Measurements from ENCODE around the gene EPHX1. TPM values are rescaled to one million over a fixed set of nuclear protein-coding genes. Genes with fewer than 3 reads are reported as not detected.
"Not testable (repeated sequence)": the region's sequence is repeated elsewhere in the genome, so short reads cannot be mapped to it uniquely, and the experiment has no call there.

Gene EPHX1
- total and polyA plus RNA-seq, 2 donors (not counting 1 experiment from before 2014, with no cell fraction given), result 0.75 to 4.2 TPM

- peaks cover 11% of the 10 kb centered on the region for H3K4me1 Mint-ChIP-seq
- peaks cover 5 to 14% of the 10 kb centered on the region in 2 donors for H3K4me1 ChIP-seq (ENCODE audit: control insufficient read depth in 2 of 2, insufficient read depth in 2 of 2, low read length in 2 of 2)
- no peak for ATAC-seq (ENCODE audit: low read depth)
- peaks cover 11% of the 10 kb centered on the region for H3K27me3 Mint-ChIP-seq
- peaks cover 0 to 6% (median 3%) of the 10 kb centered on the region in 4 experiments for H3K27me3 ChIP-seq (replicated peaks in 1 of 4; ENCODE audit: control extremely low read depth in 1 of 4, control insufficient read depth in 3 of 4, insufficient read depth in 4 of 4, low read length in 3 of 4)
- H3K9me3 Mint-ChIP-seq (ENCODE audit: insufficient read depth), result no peaks in the 10 kb centered on the region
- no peaks in the 10 kb centered on the region for H3K36me3 ChIP-seq (replicated peaks in 1 of 2; ENCODE audit: control extremely low read depth in 1 of 2, control insufficient read depth in 1 of 2, extremely low read depth in 1 of 2, insufficient read depth in 2 of 2, low read length in 1 of 2)
- ChIA-PET CTCF (no interaction called here), POLR2A (no interaction called here)
- no peaks in the 10 kb centered on the region for H3K79me2 ChIP-seq (ENCODE audit: control insufficient read depth, insufficient read depth, low read length)
- no peaks in the 10 kb centered on the region for H4K20me1 ChIP-seq (ENCODE audit: control insufficient read depth, insufficient read depth, low read length, poor library complexity, severe bottlenecking)
- TF ChIP-seq, protein P1, sequence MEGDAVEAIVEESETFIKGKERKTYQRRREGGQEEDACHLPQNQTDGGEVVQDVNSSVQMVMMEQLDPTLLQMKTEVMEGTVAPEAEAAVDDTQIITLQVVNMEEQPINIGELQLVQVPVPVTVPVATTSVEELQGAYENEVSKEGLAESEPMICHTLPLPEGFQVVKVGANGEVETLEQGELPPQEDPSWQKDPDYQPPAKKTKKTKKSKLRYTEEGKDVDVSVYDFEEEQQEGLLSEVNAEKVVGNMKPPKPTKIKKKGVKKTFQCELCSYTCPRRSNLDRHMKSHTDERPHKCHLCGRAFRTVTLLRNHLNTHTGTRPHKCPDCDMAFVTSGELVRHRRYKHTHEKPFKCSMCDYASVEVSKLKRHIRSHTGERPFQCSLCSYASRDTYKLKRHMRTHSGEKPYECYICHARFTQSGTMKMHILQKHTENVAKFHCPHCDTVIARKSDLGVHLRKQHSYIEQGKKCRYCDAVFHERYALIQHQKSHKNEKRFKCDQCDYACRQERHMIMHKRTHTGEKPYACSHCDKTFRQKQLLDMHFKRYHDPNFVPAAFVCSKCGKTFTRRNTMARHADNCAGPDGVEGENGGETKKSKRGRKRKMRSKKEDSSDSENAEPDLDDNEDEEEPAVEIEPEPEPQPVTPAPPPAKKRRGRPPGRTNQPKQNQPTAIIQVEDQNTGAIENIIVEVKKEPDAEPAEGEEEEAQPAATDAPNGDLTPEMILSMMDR (IDR thresholded peaks at IDR 0.05), result no peak
- TF ChIP-seq EZH2 (IDR thresholded peaks at IDR 0.05; ENCODE audit: borderline replicate concordance, insufficient read depth, low read depth, low read length, poor library complexity, severe bottlenecking), result no peak
- DNase-seq, result no peak
- H3K27ac ChIP-seq (ENCODE audit: low read length in 2 of 2), result no peak overlapping the region
- H3K4me2 ChIP-seq (replicated peaks; ENCODE audit: low read depth, low read length, poor library complexity, severe bottlenecking), result no peak overlapping the region
- no peak overlapping the region for H3K4me3 ChIP-seq (ENCODE audit: control extremely low read depth in 1 of 5, extremely low read depth in 1 of 5, insufficient read depth in 1 of 5, low read depth in 2 of 5, low read length in 4 of 5)
- H3K9ac ChIP-seq (ENCODE audit: low read length), result no peak overlapping the region
- 81% methylated on average over 4 of the region's 5 CpGs for WGBS (ENCODE audit: insufficient coverage)
- H3K9me3 ChIP-seq (ENCODE audit: control extremely low read depth in 1 of 3, control insufficient read depth in 2 of 3, insufficient read depth in 1 of 3, low read length in 2 of 3), result no peaks in the 10 kb centered on the region
- no peak overlapping the region for H2AFZ ChIP-seq (ENCODE audit: insufficient read depth, low read depth, low read length, poor library complexity, severe bottlenecking)
- intact Hi-C loops (cut with micrococcal nuclease), result no loop called here
- no peak overlapping the region for H3K27ac Mint-ChIP-seq
- H3K4me3 Mint-ChIP-seq, result no peak overlapping the region
Measured at GRCh38 chr1:225808136-225808535, 1.8 kb upstream of the EPHX1 start.

GRCh38 chr1:225810579-225811538 lies 935 bp downstream of the EPHX1 start:
- not testable (repeated sequence) for H3K79me2 ChIP-seq (ENCODE audit: control insufficient read depth, insufficient read depth, low read length); H3K27ac ChIP-seq (ENCODE audit: low read length in 2 of 2); ATAC-seq (ENCODE audit: low read depth); H3K27ac Mint-ChIP-seq; H3K9me3 Mint-ChIP-seq (ENCODE audit: insufficient read depth); H4K20me1 ChIP-seq (ENCODE audit: control insufficient read depth, insufficient read depth, low read length, poor library complexity, severe bottlenecking); H3K27me3 ChIP-seq (replicated peaks in 1 of 4; ENCODE audit: control extremely low read depth in 1 of 4, control insufficient read depth in 3 of 4, insufficient read depth in 4 of 4, low read length in 3 of 4); H3K9me3 ChIP-seq (ENCODE audit: control extremely low read depth in 1 of 3, control insufficient read depth in 2 of 3, insufficient read depth in 1 of 3, low read length in 2 of 3); H3K36me3 ChIP-seq (replicated peaks in 1 of 2; ENCODE audit: control extremely low read depth in 1 of 2, control insufficient read depth in 1 of 2, extremely low read depth in 1 of 2, insufficient read depth in 2 of 2, low read length in 1 of 2)
- Histone ChIP-seq H3K4me2 (replicated peaks; ENCODE audit: low read depth, low read length, poor library complexity, severe bottlenecking) (peak overlapping the region; percentile 85), H3K4me3 (ENCODE audit: control extremely low read depth in 1 of 5, extremely low read depth in 1 of 5, insufficient read depth in 1 of 5, low read depth in 2 of 5, low read length in 4 of 5) (peak overlapping the region; percentile 38 to 65 (median 50)), H3K9ac (ENCODE audit: low read length) (peak overlapping the region; percentile 56), H3K4me1 (ENCODE audit: control insufficient read depth in 2 of 2, insufficient read depth in 2 of 2, low read length in 2 of 2) (peaks cover 5 to 14% of the 10 kb centered on the region in 2 donors), H2AFZ (ENCODE audit: insufficient read depth, low read depth, low read length, poor library complexity, severe bottlenecking) (peak overlapping the region; percentile 77)
- H3K27me3 Mint-ChIP-seq, result peaks cover 11% of the 10 kb centered on the region
- intact Hi-C loops (cut with micrococcal nuclease), result loop anchor here (5.0 kb wide), 1 partner anchor 34 kb away; the partner anchor contains the start of gene SRP9
- 18% methylated on average over 19 of the region's 29 CpGs for WGBS (ENCODE audit: insufficient coverage)
- H3K4me3 Mint-ChIP-seq, result peak overlapping the region; percentile 88
- DNase-seq, result peak; percentile 19
- peaks cover 11% of the 10 kb centered on the region for H3K4me1 Mint-ChIP-seq
- POLR2A ChIA-PET, result interaction anchor here (1.5 kb wide), 1 partner anchor 33 kb away, joined by 5 read pairs; the partner anchor contains the start of gene SRP9
- CTCF ChIA-PET, result interaction anchor here (0.9 to 1.1 kb wide), 2 partner anchors 30 to 101 kb away, joined by 3 read pairs; no protein-coding TSS in a partner anchor
